Large intestine (tissue), 12 donors: ENCODE data around the gene ZFP69B. TPM values are rescaled to one million over a fixed set of nuclear protein-coding genes. Genes with fewer than 3 reads are reported as not detected.

Source experiments
- DNase-seq, 2 donors: peaks; one replicate each; pipeline versions ENCODE4 v3.0.0 to v3.0.0-alpha.2; 2013
- H3K27ac ChIP-seq: one replicate; pipeline ENCODE4 v1.5.1; 2013; ENCODE audit warnings: low read length
- H3K27me3 ChIP-seq: 2 replicates; pipeline ENCODE4 v1.6.1; 2013; ENCODE audit warnings: low read length; ENCODE audit not compliant: control insufficient read depth, insufficient read depth
- H3K36me3 ChIP-seq: 2 replicates; pipeline ENCODE4 v1.6.1; 2013; ENCODE audit warnings: low read length; ENCODE audit not compliant: control insufficient read depth, insufficient read depth
- H3K4me1 ChIP-seq: one replicate; pipeline ENCODE4 v1.6.1; 2013; ENCODE audit warnings: low read length; ENCODE audit not compliant: control insufficient read depth, insufficient read depth
- H3K4me3 ChIP-seq: one replicate; pipeline ENCODE4 v1.5.1; 2013; ENCODE audit warnings: low read length
- H3K9me3 ChIP-seq: one replicate; pipeline ENCODE4 v1.6.1; 2013; ENCODE audit warnings: mild to moderate bottlenecking, low read depth, low read length, moderate library complexity; ENCODE audit not compliant: control insufficient read depth
- WGBS: methylation state at CpG from one replicate; pipeline ENCODE4 v1.1.5; 2013; ENCODE audit warnings: low lambda C conversion rate; ENCODE audit not compliant: insufficient coverage; 5-methylcytosine and 5-hydroxymethylcytosine counted together
- long read RNA-seq, 11 donors: transcript quantifications; one replicate each; lab custom pipeline, GENCODE V29; 2026
- polyA plus RNA-seq: library from polyadenylated mRNA; unstranded; fragments of 120-200 nt; gene quantifications from one replicate; pipeline ENCODE4 v1.2.1, GENCODE V29; 2013

Gene ZFP69B
- polyA plus RNA-seq, result 2.7 TPM
- long read RNA-seq, donor 1, result 0 reads
- long read RNA-seq, donor 2, result 0 reads
- long read RNA-seq, donor 3, result 0 reads
- long read RNA-seq, donor 4, result 0 reads
- long read RNA-seq, donor 5, result 0 reads
- long read RNA-seq, donor 6, partial matches to known transcripts, result 0 of 1 reads
- long read RNA-seq, donor 6, other reads (novel, unspliced or antisense), result 0 of 1 reads
- long read RNA-seq, donor 7, result 0 reads
- long read RNA-seq, donor 8, partial matches to known transcripts, result 0 of 1 reads
- long read RNA-seq, donor 8, other reads (novel, unspliced or antisense), result 0 of 1 reads
- long read RNA-seq, donor 9, result 0 reads
- long read RNA-seq, donor 10, partial matches to known transcripts, result 0 of 1 reads
- long read RNA-seq, donor 10, other reads (novel, unspliced or antisense), result 0 of 1 reads
- long read RNA-seq, donor 11, result 0 reads

DNA sequence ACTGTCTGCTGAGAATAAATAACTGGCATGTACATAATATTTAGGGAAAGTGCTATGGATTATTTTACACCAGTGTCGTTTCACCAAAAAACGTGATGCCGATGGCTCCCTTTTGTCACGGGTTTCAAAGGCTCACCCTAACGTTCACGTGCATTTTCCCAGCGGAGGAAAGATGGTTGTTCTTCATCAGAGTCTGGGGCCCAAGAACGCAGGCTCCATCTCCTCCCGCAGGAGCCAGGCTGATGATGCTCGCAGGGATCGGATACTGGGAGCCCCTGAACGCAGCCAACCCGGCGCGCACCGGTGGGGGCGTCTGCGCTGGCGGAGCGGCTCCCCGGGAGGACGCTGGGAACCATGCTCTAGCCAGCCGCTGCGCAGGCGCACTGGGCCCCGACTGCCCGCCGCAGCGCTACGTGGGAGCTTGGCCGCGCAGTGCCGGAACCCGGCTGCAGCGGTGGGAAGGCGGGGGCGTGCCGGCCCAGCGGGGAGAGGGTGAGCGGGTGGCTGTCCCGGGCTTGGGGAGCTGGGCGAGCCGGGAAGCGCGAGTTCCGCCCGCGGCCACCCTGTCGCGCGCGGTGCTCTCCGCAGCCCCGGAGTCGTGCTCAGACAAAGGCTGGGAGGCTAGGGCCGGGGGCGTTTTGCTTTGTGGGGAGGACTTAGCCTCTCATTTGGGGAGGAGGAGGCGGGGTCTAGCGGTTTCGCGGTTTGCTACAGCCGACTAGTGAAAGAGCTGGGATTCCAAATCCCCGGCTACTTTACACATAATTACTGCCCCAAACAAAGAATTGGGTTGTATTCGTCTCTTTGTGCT is at the start of gene ZFP69B:
TSS of gene ZFP69B (plus strand) at position 793 of the 811 bp plus-strand sequence. CDS start 486 bp downstream, outside the sequence.
- DNase-seq, result peak; percentile 90 to 93
- no CpG with 5 or more reads among the region's 64 CpGs for WGBS
- H3K4me1 ChIP-seq, result peaks cover 3% of the 10 kb centered on the region

DNA sequence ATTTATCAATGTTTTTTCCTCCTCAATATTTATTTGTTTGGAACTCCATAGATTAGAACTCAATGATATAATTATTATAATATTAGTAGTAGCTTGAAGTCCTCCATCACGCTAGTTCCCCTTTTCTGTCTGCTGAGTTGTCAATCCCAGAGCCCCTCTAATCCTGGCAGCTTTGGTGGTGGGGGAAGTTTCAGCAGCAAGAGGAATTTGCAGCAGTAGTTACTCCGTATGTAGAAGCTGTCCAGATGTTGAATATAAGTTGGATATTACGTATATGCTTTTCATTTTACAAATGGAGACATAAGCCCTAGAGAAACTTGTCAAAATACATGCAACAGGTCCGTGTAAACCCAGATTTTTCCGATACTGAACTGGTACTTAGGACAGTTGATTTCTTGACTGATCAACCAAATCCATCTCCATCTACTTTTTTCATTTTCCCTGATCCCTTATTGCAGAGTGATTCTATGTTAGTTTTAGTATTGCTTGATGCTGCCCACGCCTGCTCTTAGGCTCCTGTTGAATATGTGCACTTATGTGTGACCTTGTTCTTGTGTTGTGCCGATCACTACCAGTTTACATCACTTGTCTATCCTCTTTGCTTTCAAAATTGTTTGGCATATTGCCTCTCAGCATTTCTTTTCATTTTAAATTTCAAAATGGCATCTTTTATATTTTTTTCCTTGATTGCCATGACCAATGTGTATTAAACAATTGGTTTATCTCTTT is 48.6 kb upstream of the ZFP69B start:
- no peak overlapping the region for H3K27ac ChIP-seq
- no peaks in the 10 kb centered on the region for H3K4me1 ChIP-seq
- 100% methylated on average over 1 of the region's 7 CpGs for WGBS
- DNase-seq, result no peak
- no peaks in the 10 kb centered on the region for H3K9me3 ChIP-seq
- H3K4me3 ChIP-seq, result no peak overlapping the region
- H3K36me3 ChIP-seq, result no peaks in the 10 kb centered on the region
- no peaks in the 10 kb centered on the region for H3K27me3 ChIP-seq

More for the DNA sequence above, at the start of gene ZFP69B:
- H3K36me3 ChIP-seq, result peaks cover 3% of the 10 kb centered on the region
- peak within 1 kb of the TSS; percentile 77 for H3K27ac ChIP-seq
- H3K27me3 ChIP-seq, result no peaks in the 10 kb centered on the region
- peaks cover 12% of the 10 kb centered on the region for H3K9me3 ChIP-seq
- peak within 1 kb of the TSS; percentile 82 for H3K4me3 ChIP-seq

DNA sequence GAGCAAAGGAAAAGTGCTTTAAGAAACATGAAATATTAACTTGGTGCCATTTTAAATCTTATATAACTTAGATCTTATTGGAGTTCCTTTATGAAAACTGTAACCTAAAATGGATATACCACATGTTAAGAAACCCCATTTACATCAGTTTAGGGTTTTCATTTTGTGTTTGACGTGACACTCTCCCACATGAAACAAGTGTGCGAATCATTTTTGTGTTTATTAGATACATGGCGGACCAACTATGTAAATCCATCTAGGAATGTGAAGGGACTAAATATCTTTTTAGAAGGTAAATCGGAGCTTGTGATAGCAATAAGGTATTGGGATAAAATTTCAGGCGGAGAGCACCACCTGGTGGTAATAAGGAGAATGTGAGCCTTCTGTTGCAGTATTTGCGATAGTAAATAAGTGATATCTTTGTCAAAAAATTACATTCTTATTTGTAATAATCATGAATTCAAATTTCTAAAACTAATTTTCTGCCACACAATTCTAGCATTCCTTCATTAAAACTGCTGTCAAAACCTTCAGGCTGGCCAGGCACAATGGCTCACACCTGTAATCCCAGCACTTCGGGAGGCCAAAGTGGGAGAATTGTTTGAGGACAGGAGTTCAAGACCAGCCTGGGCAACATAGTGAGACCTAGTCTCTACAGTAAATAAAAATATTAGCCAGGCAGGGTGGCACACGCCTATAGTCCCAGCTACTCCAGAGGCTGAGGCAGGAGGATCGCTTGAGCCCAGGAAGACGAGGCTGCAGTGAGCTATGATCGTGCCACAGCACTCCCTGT is 45.4 kb upstream of the ZFP69B start:
- Histone ChIP-seq H3K4me1 (no peaks in the 10 kb centered on the region), H3K9me3 (no peaks in the 10 kb centered on the region), H3K27me3 (no peaks in the 10 kb centered on the region), H3K36me3 (peaks cover 5% of the 10 kb centered on the region), H3K4me3 (no peak overlapping the region), H3K27ac (no peak overlapping the region)
- no peak for DNase-seq
- WGBS, result 60% methylated on average over 1 of the region's 11 CpGs

DNA sequence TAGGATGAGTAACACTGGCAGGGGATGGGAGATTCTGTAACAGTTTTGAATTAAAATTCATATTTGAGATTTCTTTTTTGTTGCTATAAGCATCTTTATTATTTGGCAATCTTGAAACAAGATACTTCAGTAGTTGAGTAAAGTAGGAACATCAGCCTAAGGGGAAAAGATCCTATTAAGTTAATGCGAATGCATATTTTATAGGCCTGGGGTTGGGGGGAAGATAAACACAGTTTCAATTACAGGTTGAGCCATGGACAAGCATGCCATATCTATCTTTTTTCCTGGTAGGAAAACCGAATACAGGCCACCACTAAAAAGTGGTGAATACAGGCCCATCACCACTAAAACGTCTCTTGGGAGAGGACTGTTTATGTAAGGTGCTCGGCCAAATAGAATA is 44.5 kb upstream of the ZFP69B start:
- 83% methylated on average over 1 of the region's 4 CpGs for WGBS
- H3K4me3 ChIP-seq, result no peak overlapping the region
- peaks cover 5% of the 10 kb centered on the region for H3K36me3 ChIP-seq
- H3K4me1 ChIP-seq, result no peaks in the 10 kb centered on the region
- no peaks in the 10 kb centered on the region for H3K27me3 ChIP-seq
- DNase-seq, result no peak
- H3K27ac ChIP-seq, result no peak overlapping the region
- no peaks in the 10 kb centered on the region for H3K9me3 ChIP-seq

DNA sequence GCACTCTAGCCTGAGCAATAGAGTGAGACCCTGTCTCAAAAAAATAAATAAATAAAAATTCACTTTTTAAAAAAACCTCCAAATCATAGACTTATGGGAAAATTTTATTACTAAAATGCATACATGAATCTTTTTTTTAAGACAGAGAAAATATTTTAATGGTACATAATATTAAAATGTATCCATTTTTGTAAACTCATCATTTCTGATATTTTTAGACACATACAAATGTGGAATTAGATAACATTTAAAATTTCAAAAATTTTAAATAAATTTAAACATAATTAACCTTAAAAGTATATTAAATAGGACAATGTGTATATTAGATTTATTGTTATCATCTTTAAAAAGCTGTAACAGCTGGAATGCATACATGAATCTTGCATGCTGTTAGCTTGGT is 42.8 kb upstream of the ZFP69B start:
- Histone ChIP-seq H3K27ac (no peak overlapping the region), H3K4me3 (no peak overlapping the region), H3K27me3 (no peaks in the 10 kb centered on the region), H3K4me1 (no peaks in the 10 kb centered on the region), H3K36me3 (peaks cover 9% of the 10 kb centered on the region), H3K9me3 (no peaks in the 10 kb centered on the region)
- DNase-seq, result no peak

DNA sequence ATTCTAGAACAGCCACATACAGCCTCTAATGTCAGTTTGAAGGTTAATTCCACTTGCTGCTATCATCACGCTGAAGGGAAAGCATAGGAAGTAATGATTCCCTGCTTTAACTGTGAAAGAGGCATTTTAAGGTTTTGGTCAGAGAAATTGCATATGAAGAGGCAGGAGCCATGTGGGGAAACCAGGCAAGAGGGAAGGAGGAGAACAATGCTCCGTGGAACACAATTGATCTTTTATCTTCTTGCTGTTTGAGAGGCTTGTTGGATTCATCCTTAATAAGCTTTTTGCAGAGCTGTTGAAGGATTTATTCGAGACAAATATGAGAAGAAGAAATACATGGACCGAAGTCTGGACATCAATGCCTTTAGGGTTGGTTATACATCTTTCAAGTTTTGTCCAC is 40.8 kb upstream of the ZFP69B start:
- no peaks in the 10 kb centered on the region for H3K27me3 ChIP-seq
- DNase-seq, result no peak
- no peak overlapping the region for H3K27ac ChIP-seq
- H3K4me1 ChIP-seq, result no peaks in the 10 kb centered on the region
- H3K9me3 ChIP-seq, result no peaks in the 10 kb centered on the region
- H3K4me3 ChIP-seq, result no peak overlapping the region
- peaks cover 23% of the 10 kb centered on the region for H3K36me3 ChIP-seq
- 100% methylated on average over 1 of the region's 4 CpGs for WGBS

DNA sequence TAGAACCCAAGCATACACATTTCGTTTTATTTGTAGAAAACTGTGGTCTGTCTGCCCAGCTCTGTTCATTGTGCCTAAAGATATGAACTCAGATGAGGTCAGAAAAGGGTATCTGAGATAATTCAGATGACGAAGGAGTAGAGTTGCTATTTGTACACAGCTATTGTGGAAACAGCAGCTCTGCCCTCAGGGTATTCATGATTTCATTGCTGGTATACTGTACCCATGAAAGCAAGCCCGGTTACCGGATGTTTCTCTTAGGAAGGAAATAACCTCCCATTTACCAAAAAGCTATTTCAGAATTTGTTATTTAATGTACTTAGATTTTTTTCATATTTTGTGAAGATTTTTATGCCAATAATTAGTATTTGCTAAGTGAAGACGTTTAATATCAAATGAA is 39.0 kb upstream of the ZFP69B start:
- Histone ChIP-seq H3K4me3 (no peak overlapping the region), H3K4me1 (no peaks in the 10 kb centered on the region), H3K9me3 (no peaks in the 10 kb centered on the region), H3K36me3 (peaks cover 40% of the 10 kb centered on the region), H3K27ac (no peak overlapping the region), H3K27me3 (no peaks in the 10 kb centered on the region)
- WGBS, result 73% methylated on average over 2 of the region's 5 CpGs
- DNase-seq, result no peak

DNA sequence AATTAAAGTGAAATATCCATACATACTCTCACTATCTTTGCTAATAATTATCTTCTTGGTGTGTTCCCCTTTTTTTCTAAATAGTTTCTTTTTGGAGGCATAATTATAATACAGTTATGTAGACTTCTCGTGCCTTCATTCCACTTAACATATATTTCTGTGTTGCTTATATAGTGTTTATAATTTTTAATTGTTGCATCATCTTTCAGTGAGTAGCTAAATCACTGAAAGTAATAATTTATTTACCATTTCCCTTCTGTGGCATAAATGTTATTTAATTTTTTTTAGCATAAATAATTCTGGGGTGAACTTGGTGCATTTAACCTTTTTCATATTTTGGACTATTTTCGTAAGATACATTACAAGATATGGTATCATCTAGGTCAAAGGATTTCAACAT is 38.4 kb upstream of the ZFP69B start:
- Histone ChIP-seq H3K4me3 (no peak overlapping the region), H3K36me3 (peaks cover 46% of the 10 kb centered on the region)
- 93% methylated on average over 2 of the region's 2 CpGs for WGBS

DNA sequence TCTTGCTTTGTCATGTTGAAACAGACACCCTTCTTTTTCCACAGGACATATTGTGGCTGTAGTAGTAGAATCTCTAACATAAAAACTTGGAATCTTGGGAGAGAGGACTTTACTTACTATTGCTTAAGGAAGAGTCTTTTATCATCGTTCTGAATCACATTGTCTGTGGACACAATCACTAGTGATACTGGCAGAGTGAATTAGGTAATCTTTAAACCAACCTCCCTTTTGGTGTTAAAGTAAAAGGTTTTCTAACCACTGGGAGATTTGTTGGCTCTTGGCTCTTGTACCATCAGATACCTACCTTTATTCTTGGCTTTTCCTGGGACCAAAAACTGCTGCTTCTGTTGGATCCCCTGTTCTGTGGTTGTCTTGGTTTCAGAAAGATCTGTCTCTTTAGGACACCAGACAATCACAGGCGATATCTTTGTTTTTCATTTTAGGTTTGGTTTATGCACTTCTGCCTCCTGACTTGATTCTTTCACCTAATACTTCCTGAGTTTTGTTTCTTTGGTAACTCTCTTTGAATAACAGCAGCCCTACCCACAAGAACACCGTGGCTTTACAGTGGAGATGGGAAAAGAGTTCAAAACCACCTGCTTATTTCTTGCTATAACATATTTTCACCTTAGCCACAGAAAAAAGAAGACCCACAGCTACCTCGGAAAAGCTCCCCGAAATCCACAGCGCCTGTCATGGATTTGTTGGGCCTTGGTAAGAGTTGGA is 36.6 kb upstream of the ZFP69B start:
- Histone ChIP-seq H3K4me3 (no peak overlapping the region), H3K27ac (no peak overlapping the region), H3K36me3 (peaks cover 52% of the 10 kb centered on the region), H3K4me1 (no peaks in the 10 kb centered on the region), H3K9me3 (no peaks in the 10 kb centered on the region), H3K27me3 (no peaks in the 10 kb centered on the region)
- WGBS, result 93% methylated on average over 2 of the region's 6 CpGs
- no peak for DNase-seq

More for the DNA sequence above, 38.4 kb upstream of the ZFP69B start:
- H3K4me1 ChIP-seq, result no peaks in the 10 kb centered on the region
- no peak overlapping the region for H3K27ac ChIP-seq
- no peak for DNase-seq
- no peaks in the 10 kb centered on the region for H3K9me3 ChIP-seq
- H3K27me3 ChIP-seq, result no peaks in the 10 kb centered on the region
